NT2/D1 (cell line): ENCODE measurements around the gene MGLL.

ENCODE experiments used
- SUZ12 ChIP-seq: IDR thresholded peaks from 2 replicates; pipeline ENCODE4 v1.6.1; 2011; ENCODE audit not compliant: insufficient read length, insufficient read depth; ENCODE audit errors: extremely low read depth
- YY1 ChIP-seq: IDR thresholded peaks from 2 replicates; pipeline ENCODE4 v1.6.1; 2011; ENCODE audit not compliant: insufficient read length, insufficient read depth
- ZNF274 ChIP-seq: IDR thresholded peaks from 2 replicates; pipeline ENCODE4 v1.6.1; 2011; ENCODE audit warnings: mild to moderate bottlenecking, low read depth, low read length

DNA sequence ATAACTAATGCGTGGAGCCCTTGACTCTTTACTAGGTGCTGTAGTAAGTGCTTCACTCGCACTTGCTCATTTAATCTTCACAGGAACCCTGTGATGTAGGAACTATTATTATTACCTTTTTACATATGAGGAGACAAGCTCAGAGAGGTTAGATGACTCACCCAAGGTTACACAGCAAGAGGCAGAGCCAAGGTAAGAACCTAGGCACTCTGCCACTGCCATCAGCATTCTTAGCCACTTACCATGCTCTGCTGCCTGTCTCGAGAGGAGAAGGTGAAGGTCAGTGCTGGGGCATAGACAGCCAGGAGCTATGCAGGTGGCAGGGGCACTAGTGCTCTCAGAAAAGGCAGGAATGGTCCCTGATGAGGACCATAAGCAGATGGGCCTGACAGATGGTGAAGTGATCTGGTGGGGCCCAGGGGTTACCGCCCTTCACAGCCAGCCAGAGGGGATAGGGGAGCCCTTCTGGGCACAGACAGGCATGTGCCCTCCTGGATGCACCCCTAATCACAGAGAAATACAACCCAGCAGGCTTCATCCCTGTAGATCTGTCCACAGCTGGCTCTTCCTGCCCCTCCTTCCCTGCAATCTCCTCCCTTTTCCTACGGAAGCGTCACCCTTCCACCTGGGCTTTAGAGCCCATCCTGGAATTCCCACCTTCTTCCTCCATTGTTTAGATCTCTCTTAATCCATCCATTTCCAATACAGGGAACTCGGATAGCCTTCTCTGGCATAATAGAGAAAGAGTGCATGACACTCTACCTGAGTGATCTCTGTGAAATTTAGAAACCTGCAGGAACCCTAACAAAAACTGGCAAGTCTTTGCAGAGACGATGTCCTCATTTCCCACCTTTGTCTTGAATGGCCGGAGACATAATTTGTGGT lies 122.7 kb downstream of the MGLL start:
- TF ChIP-seq SUZ12 (no peak), ZNF274 (no peak), YY1 (no peak)
